Measurements from ENCODE around the gene PRRC2B.

DNA sequence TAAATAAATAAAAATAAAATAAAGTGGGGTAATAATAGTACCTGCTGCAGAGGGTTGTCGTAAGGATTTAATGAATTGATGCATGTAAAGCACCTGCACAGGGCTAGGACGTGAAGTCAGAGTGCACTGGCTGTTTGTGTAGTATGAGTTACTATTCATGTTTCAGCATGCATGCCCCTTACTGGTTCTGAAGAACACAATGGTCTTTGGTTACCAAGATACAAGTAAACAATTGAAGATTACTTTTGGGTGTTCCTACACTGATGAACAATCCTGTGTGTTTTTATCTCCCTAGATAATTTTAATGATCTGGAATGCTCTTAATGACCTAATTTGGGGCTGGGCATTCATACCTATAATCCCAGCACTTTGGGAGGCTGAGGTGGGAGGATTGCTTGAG, 23.2 kb upstream of the PRRC2B start:
- TF ChIP-seq POLR2AphosphoS5 (IDR thresholded peaks at IDR 0.05) (no peak), POLR2A (IDR thresholded peaks at IDR 0.05) (no peak)
- TF ChIP-seq, protein P1, sequence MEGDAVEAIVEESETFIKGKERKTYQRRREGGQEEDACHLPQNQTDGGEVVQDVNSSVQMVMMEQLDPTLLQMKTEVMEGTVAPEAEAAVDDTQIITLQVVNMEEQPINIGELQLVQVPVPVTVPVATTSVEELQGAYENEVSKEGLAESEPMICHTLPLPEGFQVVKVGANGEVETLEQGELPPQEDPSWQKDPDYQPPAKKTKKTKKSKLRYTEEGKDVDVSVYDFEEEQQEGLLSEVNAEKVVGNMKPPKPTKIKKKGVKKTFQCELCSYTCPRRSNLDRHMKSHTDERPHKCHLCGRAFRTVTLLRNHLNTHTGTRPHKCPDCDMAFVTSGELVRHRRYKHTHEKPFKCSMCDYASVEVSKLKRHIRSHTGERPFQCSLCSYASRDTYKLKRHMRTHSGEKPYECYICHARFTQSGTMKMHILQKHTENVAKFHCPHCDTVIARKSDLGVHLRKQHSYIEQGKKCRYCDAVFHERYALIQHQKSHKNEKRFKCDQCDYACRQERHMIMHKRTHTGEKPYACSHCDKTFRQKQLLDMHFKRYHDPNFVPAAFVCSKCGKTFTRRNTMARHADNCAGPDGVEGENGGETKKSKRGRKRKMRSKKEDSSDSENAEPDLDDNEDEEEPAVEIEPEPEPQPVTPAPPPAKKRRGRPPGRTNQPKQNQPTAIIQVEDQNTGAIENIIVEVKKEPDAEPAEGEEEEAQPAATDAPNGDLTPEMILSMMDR (IDR thresholded peaks at IDR 0.05), result no peak
